HG03108 (cell line): ENCODE results near the gene SNRPB.
"Not testable (repeated sequence)": the region's sequence is repeated elsewhere in the genome, so short reads cannot be mapped to it uniquely, and the experiment has no call there.

ENCODE experiments used
- ATAC-seq: cut with Tn5 transposase; IDR thresholded peaks from one replicate; pipeline ENCODE4 v1.9.1; 2021; ENCODE audit warnings: moderate library complexity; ENCODE audit not compliant: unreplicated experiment

Gene SNRPB

DNA sequence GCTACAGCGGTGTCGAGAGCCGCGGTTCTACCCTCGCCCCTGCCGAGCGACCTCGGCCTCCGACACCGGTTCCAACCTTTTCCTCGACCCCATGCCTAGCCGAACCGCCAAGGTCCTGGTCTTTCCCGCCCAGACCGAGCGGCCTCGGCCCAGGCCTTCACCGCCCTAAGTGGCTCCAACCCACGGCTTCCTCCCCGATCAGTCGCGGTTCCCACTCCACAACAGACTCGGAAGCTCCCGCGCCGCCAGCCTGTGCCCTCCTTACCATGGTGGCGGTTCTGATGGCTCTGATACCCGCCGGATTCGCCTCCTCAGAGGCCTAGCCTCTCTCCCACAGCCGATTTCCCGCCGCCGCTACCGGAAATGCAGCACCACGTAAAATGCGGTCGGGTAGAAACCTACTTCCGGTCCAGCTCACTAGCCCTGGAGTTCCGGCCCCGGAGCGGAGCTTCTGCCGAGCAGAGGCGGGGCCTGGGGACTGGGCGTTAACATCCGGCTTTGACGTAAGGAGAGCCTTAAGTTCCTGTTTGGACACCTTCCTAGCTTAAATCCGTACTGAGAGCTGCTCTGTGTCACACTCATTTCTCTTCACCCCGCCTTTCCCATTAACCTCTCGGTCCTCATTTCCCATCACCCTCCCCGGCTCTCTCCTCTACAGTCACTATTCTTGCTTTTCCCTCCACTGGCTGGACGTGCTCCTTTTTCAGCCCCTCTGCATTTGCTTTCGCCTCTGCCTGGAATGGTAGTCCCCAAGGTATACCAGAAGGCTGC is at the start of gene SNRPB:
TSS of gene SNRPB (minus strand) at position 367 of the 771 bp plus-strand sequence. CDS start at position 268, 99 bp downstream.
- peak; percentile 99 for ATAC-seq

DNA sequence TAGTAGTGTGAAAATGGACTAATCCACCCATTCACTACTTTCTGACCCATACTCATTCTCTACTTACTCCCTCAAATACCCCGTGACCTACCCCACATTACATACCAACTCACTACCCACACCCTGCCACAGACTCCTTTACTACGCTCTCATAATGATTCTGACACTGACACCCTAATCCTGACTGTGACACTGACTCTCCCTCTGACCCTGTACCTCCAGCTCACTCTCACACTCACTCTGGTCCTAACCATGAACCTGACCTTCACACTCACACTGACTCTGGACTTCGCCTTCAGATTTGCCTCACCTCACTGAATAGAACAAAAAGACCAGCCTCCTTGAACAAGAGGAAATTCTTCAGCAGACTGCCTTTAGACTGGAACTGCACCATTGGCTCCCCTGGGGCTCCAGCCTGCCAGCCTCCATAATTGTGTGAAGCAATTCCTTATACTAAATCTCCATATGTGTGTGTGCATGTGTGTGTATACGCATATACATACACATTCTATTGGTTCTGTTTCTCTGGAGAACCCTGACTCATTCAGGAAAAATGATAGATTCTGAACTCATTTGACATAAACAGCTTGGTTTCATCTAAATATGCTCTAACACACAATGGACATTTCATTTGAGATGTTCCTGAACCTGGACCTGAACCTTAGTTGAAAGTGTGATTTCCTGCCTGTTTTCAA is 48.7 kb upstream of the SNRPB start:
- ATAC-seq: no peak

DNA sequence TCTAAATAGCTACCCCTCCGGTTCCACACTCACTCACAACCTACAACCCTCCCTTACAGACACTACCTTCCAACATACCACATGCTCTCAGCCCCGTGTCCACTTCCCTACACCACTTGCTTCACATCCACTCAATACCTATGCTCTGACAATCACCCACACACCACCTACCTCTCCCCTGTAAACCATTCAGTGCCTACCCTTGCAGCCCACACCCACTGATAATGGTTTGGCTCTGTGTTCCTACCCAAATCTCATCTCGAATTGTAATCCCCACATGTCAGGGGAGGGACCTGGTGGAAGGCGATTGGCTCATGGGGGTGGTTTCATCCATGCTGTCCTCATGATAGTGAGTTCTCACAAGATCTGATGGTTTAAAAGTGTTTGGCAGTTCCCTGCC is 48.0 kb upstream of the SNRPB start:
- no peak for ATAC-seq

DNA sequence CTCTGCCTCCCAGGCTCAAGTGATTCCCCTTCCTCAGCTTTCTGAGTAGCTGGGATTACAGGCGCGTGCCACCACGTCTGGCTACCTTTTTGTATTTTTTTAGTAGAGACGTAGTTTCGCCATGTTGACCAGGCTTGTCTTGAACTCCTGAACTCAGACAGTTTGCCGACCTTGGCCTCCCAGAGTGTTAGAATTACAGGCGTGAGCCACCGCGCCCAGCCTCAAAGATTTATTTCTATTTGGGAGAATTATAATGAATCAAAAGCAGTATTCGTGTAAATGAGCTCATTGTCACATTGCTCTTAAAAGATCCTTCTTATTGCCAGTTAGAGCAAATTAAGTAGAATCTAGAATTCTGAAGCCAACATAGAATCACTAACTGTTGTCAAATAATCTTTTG is 47.5 kb upstream of the SNRPB start:
- no peak for ATAC-seq

DNA sequence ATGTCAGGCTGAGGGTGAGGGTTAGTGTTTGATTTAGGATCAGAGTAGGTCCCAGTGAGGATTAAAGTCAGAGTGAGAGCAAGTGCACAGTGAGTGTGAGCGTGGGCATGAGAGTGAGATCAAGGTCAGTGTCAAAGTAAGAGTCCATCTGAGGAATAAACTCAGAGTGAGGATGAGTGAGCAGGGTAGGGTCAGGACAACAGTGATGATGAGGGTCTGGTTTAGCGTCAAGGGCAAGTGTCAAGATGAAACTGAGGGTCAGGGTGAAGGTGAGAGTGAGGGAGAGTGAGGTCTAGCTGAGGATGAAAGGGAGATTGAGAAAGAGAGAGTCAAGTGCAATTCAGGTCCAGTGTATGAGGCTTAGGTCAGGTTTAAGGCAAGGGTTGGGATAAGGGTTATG is 45.8 kb upstream of the SNRPB start:
- no peak for ATAC-seq

DNA sequence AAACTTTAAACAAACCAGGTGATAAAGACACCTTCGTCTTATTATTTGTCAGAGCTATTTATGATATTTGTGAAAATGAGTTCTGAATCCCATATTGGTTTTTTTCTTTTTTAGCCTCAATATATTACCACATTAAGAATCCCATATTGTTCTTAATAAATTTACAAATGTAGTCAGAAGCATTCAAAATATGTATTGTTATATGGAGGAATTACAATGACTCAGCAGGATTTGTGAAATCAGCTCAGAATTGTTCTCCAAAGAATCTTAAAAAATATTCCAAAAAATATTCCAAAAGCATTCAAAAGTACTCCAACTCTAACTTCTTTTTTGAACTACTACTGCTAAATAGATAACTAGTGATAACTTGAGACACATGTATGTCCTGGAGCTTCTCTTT is 44.6 kb upstream of the SNRPB start:
- no peak for ATAC-seq

DNA sequence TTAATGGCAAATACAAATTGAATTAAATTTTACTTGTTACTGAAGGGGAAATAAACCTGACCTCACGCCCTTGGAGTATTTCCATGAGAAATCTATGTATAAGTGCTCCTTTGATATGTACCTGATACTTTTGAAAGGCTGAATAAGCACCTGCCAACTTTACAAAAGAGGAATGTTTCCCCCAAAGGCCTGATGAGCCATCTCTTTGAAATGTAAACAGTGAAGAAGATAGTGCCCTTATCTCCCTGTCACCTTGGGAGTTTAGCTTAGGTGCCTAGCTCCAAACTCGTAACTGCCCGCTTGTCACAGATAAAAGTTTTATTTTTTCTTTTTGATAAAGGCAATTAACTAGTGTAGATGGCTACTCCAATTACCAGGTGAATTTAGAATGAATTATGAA is 39.2 kb upstream of the SNRPB start:
- no peak for ATAC-seq

DNA sequence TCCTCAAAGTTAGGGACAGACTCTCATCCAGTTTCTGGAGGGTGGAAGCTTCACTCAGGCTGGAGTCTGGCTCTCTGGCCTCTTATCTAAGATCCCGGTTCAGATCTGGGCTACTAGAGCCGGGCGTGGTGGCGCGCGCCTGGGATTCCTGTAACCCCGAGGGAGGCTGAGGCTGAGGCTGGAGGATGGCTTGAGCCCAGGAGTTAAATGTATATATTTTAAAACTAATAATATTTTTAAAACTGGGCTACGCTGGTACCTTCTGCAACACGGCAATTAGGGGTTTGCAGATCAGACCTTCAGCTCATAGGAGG is 38.8 kb upstream of the SNRPB start:
- no peak for ATAC-seq

DNA sequence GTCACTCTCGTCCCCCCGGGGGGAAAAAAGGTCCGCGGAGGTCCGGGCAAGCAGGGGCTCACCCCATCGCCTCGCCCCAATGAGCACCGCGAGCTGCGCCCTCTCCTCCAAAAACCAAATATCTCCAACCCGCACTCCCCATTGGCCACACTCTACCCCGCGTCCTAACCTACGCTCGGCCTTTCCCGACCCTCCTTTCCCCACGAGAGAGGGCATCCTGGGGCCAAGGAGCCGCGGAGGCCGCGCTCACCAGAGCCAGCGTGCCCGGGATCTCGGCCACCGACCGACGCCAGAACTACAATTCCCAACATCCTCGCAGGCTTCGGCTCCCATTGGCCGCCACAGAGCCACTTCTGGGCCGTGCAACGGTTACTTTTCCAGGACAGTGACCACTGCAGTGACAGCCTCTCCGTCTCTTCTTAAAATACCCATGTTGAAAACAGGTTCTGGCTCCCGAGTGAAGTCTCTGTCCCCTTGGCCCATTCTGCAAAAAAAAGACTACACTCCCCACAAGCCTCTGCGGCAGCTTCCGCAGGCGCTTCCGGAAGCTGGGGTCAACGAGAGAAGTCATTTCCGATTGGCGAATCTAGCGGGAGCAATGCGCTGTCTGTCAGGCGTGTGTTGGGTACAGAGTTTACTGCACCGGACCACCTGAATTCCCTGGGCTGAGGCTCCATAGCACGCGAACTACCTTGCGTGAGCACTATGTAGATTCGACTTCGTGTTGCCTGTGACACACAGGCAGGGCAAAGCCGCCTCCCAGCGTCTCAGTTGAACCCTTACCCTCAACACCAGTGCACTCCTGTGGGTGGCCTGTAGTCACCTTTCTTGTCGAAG is 38.3 kb upstream of the SNRPB start, which contains the start of gene ZNF343:
TSS of gene ZNF343 (minus strand) at position 285 of the 837 bp plus-strand sequence. CDS start 15,020 bp downstream, outside the sequence.
- peak; percentile 92 for ATAC-seq

DNA sequence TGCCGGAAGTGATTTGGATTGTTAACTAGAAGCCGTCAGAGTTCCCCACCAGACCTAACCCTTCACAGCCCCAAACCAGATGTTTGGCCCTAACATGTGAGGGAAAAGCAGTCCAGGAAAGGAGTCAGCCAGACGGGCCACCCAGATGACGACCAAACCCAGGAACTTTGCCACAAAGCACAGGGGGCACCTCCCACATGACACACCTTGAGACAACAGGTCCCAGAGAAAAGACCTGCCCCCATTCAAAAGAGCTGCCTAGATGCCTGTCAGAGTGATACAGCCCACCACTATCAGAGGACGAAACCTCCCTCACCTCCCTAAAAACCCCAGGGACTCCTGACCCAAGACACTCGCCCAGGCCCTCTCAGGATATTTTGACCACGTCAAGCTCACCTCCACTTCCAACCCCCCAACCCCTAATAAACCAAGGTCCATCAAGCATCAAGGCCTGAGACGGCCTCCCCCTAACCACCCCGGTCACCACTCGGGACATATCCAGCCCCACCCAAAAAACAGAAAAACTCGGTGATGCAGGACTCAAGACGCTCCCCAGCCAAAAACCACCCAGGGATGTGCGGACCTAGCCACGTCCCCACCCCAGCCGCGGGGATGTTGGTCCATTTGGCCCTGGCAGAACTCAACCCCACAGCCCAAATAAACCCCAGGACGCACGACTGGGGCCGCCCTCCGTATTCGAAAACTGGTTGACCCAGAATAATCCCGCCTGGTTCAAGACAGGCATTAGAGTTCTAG is 37.5 kb upstream of the SNRPB start:
- peak; percentile 4 for ATAC-seq

DNA sequence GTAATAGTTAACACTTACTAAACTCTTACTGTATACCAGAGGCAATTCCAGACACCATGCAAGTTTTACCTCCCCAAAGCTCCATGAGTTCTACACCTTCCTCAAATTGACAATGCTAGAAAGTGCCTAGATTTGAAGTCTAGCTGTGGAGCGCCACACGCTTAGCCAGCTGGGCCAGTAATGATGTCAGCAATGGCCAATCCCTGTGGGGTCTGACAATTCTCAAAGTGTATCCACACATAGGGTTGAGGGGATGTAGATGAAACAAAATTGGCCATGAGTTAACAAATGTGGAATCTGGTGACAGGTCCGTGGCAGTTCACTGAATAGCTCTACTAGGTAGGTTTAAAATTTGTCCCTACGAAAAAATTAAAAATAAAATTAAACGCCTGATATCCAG is 36.9 kb upstream of the SNRPB start:
- no peak for ATAC-seq

DNA sequence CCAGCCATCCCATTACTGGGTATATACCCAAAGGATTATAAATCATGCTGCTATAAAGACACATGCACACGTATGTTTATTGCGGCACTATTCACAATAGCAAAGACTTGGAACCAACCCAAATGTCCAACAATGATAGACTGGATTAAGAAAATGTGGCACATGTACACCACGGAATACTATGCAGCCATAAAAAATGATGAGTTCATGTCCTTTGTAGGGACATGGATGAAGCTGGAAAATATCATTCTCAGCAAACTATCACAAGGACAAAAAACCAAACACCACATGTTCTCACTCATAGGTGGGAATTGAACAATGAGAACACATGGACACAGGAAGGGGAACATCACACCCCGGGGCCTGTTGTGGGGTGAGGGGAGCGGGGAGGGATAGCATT is 35.8 kb upstream of the SNRPB start:
- not testable (repeated sequence) for ATAC-seq

DNA sequence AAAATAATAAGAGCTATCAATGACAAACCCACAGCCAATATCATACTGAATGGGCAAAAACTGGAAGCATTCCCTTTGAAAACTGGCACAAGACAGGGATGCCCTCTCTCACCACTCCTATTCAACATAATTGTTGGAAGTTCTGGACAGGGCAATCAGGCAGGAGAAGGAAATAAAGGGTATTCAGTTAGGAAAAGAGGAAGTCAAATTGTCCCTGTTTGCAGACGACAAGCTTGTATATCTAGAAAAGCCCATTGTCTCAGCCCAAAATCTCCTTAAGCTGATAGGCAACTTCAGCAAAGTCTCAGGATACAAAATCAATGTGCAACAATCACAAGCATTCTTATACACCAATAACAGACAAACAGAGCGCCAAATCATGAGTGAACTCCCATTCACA is 34.2 kb upstream of the SNRPB start:
- ATAC-seq: not testable (repeated sequence)

DNA sequence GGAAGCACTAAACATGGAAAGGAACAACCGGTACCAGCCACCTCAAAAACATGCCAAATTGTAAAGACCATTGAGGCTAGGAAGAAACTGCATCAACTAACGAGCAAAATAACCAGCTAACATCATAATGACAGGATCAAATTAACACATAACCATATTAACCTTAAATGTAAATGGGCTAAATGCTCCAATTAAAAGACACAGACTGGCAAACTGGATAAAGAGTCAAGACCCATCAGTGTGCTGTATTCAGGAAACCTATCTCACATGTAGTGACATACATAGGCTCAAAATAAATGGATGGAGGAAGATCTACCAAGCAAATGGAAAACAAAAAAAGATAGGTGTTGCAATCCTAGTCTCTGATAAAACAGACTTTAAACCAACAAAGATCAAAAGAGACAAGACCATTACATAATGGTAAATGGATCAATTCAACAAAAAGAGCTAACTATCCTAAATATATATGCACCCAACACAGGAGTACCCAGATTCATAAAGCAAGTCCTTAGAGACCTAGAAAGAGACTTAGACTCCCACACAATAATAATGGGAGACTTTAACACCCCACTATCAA is 32.3 kb upstream of the SNRPB start:
- not testable (repeated sequence) for ATAC-seq

DNA sequence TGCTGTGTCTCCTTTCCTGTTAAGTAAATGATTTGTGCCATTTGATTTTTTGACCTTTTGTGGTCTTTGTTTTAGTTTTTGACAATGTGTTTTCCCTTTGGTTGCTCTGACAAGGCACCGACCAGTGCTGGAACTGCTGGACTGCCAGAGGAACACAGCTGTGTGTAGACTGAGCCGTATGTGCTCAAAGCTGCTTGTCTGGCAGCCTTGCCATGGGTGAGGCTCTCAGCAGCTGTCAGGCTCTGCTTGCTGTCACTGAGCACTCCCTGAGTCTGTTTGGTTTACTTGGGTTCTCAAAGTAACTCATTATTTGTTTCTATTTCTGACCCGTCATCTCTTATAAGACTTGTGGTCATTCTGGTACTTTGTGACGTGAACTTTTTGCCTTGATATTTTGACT is 15.1 kb upstream of the SNRPB start:
- ATAC-seq: no peak

DNA sequence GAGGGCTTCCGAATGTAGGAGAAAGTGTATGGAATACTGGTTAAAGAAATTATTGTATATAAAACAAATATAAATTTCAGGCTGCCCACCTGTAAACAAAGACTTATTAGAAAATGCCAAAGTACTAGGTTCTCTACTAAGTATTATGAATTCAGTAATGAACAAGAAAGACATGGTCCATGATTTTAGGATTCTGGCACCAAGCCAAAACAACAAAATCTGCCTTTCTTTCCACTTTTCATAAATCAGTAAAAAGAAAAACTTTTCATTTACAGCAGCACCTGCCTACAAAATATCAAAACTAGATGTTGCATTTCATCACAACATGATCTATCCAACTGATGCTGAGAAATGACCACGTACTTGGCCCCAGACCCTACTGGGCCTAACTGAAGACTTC is 14.5 kb upstream of the SNRPB start:
- no peak for ATAC-seq

DNA sequence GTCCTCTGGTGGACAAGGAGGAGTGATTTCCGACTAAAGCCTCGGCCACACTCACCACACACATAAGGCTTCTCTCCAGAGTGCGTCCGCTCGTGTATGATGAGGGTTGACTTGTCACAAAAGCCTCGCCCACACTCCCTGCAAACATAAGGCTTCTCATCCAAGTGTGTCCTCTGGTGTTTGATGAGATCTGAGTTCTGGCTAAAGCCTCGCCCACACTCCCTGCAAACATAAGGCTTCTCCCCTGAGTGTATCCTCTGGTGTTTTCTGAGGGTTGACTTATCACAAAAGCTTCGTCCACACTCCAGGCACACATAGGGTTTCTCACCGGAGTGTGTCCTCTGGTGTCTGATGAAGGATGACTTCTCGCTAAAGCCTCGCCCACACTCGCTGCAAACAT is 12.9 kb upstream of the SNRPB start:
- no peak for ATAC-seq

DNA sequence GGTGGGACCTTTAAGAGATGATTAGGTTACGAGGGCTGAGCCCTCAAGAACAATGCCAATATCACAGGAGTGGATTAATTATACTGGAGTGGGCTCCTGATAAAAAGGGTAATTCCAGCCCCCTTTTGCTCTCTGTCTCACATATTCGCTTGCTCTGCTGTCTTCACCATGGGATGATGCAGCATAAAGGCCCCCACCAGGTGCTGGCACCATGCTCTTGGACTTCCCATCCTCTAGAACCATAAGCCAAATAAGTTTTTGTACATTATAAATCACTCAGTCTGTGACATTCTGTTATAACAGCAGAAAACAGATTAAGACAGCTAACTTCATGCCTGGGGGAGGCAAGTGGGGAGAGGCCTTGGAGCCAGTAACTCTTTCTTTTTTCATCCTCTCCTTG is 9.8 kb upstream of the SNRPB start:
- ATAC-seq: no peak

DNA sequence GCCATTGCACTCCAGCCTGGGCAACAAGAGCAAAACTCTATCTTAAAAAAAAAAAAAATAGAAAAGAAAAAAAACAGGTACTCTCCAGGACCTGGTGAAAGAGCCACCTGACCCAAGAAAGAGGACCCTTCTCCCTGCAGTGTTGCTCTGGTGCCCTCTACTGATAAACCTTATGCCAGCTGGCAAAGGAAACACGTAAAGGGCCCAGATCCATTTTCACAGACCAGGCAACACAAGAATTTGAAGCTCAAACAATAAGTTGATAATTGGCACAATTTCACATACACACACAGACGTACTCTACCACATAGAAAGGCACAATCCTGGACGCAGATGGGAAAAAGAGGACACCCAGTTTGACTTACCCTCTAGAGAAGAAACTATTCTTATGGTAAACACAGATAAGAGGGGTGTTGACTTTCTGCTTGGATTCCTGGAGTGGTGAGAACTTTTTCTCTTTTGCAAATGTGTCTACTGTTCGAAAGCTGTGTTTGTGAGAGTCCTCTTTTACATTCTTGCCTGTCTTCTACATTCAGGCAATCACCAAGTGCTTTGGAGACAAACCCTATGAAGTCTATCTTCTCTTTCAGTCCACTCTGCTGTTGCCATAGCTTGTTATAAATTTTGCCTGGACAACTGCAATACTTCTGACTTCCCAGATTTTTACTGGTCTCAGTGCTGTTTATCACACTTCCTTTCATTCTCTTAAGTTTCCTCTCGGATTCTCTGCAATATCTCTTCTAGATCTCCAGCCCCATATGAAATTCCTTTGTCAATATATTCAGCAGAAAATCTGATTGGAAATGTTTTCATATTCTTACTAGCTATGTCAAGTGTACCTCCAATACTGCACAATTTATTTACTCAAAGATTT is 6.4 kb upstream of the SNRPB start:
- ATAC-seq: no peak
